Karpas-422 (cell line): ENCODE data around the gene KBTBD2. TPM values are rescaled to one million over a fixed set of nuclear protein-coding genes. Genes with fewer than 3 reads are reported as not detected.
"Not testable (repeated sequence)": the region's sequence is repeated elsewhere in the genome, so short reads cannot be mapped to it uniquely, and the experiment has no call there.

Experiments
- DNase-seq: peaks from one replicate; pipeline ENCODE4 v3.0.0-alpha.2; 2015
- H2AFZ ChIP-seq: fragments of 200-600 bp; sonication (generic); 2 replicates; pipeline ENCODE4 v1.6.1; 2014; ENCODE audit warnings: antibody characterized with exemption, low read length, mixed read lengths
- H3K27ac ChIP-seq: fragments of 200-600 bp; sonication (generic); 2 replicates; pipeline ENCODE4 v1.5.1; 2014; ENCODE audit warnings: mild to moderate bottlenecking, low read length, moderate library complexity
- H3K27me3 ChIP-seq: fragments of 200-600 bp; sonication (generic); 2 replicates; pipeline ENCODE4 v1.6.1; 2014; ENCODE audit warnings: low read length, mixed read lengths
- H3K36me3 ChIP-seq: fragments of 200-600 bp; sonication (generic); 2 replicates; pipeline ENCODE4 v1.6.1; 2014; ENCODE audit warnings: low read length, mixed read lengths; ENCODE audit not compliant: insufficient read depth
- H3K4me1 ChIP-seq: fragments of 200-600 bp; sonication (generic); 2 replicates; pipeline ENCODE4 v1.6.1; 2014; ENCODE audit warnings: mild to moderate bottlenecking, low read length, mixed read lengths
- H3K4me2 ChIP-seq: fragments of 200-600 bp; sonication (generic); 2 replicates; pipeline ENCODE4 v1.6.1; 2014; ENCODE audit warnings: low read length, low read depth, mild to moderate bottlenecking; ENCODE audit not compliant: poor library complexity, severe bottlenecking
- H3K4me3 ChIP-seq: fragments of 200-600 bp; sonication (generic); 2 replicates; pipeline ENCODE4 v1.5.1; 2014; ENCODE audit warnings: mild to moderate bottlenecking, antibody characterized with exemption, low read length, mixed read lengths
- H3K79me2 ChIP-seq: fragments of 200-600 bp; sonication (generic); 2 replicates; pipeline ENCODE4 v1.6.1; 2014; ENCODE audit warnings: mild to moderate bottlenecking, low read length, mixed read lengths
- H3K9ac ChIP-seq: fragments of 200-600 bp; sonication (generic); 2 replicates; pipeline ENCODE4 v1.6.0; 2014; ENCODE audit warnings: low read length
- H3K9me2 ChIP-seq: fragments of 200-600 bp; sonication (generic), shearing (Covaris generic); replicated peaks from 2 replicates; pipeline ENCODE4 v1.6.0; 2014; ENCODE audit warnings: mild to moderate bottlenecking, low read length, moderate library complexity; ENCODE audit not compliant: insufficient read depth
- H3K9me3 ChIP-seq: fragments of 300-700, 200-600 bp; sonication (generic); 2 replicates; pipeline ENCODE4 v1.6.1; 2014; ENCODE audit warnings: low read length, mixed read lengths
- H4K20me1 ChIP-seq: fragments of 200-600 bp; sonication (generic); 2 replicates; pipeline ENCODE4 v1.6.1; 2014; ENCODE audit warnings: mild to moderate bottlenecking, antibody characterized with exemption, low read length, low read depth; ENCODE audit not compliant: insufficient read depth
- total RNA-seq: library from RNA; depleted of rRNA; stranded (reverse); fragments of >200 nt; shearing (Covaris generic); gene quantifications from 2 replicates; pipeline ENCODE4 v1.2.3, GENCODE V29; 2014; ENCODE audit warnings: low replicate concordance

Gene KBTBD2
- total RNA-seq, 1 experiment from 2014 or later: 28.6 TPM

DNA sequence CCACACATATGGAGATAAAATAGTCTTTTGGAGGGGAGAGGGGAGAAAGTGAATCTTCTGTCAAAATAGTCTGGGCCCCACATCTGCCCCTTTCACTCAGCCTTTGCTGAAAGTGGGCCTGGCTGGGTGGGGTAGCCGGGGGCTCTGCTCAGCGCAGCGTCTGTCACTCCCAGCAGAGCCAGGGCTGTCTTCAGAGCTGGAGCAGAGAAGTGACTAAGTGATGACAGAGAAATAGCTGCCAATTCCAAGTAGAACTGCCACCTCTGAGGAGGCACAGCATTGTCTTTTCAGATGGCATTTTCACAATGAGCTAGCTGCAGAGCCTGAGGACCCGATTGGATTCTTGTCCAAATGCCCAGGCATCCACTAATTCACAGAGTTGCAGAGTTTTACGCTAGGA, 34.5 kb downstream of the KBTBD2 start:
- not testable (repeated sequence) for H3K27me3 ChIP-seq, H3K4me2 ChIP-seq, H3K4me1 ChIP-seq, H3K9ac ChIP-seq, H3K27ac ChIP-seq, H4K20me1 ChIP-seq, H2AFZ ChIP-seq, H3K36me3 ChIP-seq, H3K4me3 ChIP-seq, H3K79me2 ChIP-seq, H3K9me2 ChIP-seq, DNase-seq, H3K9me3 ChIP-seq

DNA sequence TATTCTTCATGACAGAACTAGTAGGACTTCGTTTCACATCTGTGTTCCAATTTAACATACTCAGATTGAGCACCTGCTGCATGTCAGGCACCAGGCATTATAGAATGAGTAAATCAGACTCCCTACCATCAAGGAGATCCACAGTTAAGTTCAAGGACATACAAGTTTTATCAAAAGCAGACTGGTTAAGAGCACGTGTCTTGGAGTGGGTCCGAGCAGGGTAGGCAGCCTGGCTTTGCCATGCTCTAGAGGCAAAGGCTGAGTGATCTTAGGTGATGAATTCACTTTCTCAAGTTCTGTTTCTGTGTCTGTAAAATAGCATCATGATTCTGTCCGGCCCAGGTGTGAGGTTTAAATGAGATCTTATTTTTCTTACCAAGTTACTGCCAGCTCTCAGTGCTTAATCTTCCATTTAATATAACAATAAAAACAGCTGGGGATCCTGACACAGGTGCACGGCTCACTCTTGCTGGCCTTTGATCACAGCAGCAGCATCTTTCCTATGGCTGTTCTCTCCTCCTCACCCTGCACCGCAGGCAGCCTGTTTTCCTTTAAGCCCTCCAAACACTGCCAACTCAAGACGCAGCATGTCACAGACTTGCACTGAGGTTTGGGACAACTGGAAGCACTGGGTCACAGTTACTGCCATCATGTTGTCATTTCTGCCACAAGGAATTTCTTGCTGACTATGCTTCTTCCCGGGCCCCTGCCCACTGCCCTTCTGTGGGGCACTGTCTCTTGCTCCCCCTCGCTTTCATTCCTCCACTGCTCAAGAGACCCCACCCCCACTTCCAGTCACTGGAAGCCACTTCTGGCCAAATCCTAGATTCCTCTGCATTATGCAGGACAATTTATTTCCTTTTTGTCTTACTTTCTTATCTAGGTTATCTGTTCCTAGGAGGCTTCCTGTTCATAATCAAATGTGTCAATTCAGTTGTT, 35.5 kb downstream of the KBTBD2 start:
- not testable (repeated sequence) for H3K27me3 ChIP-seq, H3K27ac ChIP-seq, H3K9me3 ChIP-seq, H3K4me1 ChIP-seq, H3K9me2 ChIP-seq, H3K4me3 ChIP-seq, H4K20me1 ChIP-seq, H3K36me3 ChIP-seq, H3K4me2 ChIP-seq, DNase-seq, H3K9ac ChIP-seq, H3K79me2 ChIP-seq, H2AFZ ChIP-seq

DNA sequence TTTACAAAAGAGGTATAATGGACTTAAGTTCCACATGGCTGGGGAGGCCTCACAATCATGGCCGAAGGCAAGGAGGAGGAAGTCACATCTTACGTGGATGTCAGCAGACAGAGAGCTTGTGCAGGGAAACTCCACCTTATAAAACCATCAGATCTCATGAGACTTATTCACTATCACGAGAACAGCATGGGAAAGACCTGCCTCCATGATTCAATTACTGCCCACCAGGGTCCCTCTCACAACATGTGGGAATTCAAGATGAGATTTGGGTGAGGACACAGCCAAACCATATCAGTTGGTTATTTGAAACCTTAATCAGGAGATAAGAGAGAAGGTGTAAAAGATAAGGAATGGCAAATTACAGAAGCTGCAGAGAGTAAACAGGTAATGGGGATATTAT, 40.9 kb downstream of the KBTBD2 start:
- H3K27ac ChIP-seq, H3K9me3 ChIP-seq, H3K4me2 ChIP-seq, H3K4me3 ChIP-seq, H2AFZ ChIP-seq, H3K9me2 ChIP-seq, H3K36me3 ChIP-seq, H4K20me1 ChIP-seq, DNase-seq, H3K27me3 ChIP-seq, H3K79me2 ChIP-seq, H3K9ac ChIP-seq: not testable (repeated sequence)
- peaks cover 11% of the 10 kb centered on the region for H3K4me1 ChIP-seq

DNA sequence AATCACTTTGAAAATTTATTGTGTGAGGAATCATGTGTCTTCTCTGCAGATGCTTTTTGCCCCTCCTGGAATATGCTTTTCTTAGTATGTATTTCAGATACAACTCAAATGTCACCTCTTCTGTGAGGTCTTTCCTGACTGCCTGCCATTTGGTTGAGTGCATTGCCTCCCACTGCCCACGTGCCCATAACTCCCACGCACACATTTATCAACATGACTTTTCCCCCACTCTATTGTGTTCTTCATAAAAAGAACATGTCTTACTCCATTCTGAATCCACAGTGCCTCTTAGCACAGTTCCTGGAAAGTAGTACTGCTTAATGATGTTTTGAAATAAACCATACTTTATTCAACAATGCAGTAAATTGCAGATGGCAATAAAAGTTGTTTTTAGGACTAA, 42.9 kb downstream of the KBTBD2 start:
- H3K9ac ChIP-seq, H3K9me3 ChIP-seq, H4K20me1 ChIP-seq, DNase-seq, H3K4me2 ChIP-seq, H2AFZ ChIP-seq, H3K36me3 ChIP-seq, H3K27me3 ChIP-seq, H3K27ac ChIP-seq, H3K9me2 ChIP-seq, H3K4me3 ChIP-seq, H3K79me2 ChIP-seq: not testable (repeated sequence)
- peaks cover 11% of the 10 kb centered on the region for H3K4me1 ChIP-seq

DNA sequence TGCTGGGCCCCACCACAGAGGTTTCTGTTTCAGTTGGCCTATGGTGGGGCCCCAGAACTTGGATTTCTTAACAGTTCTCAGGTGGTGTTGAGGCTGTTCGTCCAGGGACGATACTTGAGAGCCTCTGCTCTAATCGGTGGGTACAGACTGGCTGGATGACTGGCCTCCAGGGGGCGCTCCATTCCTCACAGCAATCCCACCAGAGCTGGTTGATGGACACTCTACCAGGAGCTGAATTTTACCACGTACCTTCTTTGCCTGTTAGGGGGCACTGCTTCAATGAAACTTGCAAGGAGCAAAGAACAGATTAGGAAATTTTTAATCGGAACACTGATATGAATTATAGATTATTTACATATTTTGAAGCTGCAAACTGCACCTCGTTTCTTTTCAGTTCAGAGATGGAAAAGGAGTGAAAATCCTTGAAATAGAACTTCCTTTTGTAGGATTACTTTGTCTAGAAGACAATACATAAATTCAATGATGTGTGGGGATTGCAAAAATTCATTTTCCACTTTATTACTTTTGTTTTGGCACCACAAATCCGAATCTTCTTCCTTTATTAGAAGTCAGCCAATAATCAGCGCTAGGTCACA, 44.8 kb downstream of the KBTBD2 start:
- Histone ChIP-seq H3K36me3 (no peaks in the 10 kb centered on the region), H3K9me2 (no peaks in the 10 kb centered on the region), H3K9me3 (no peaks in the 10 kb centered on the region), H3K27ac (no peak overlapping the region), H3K27me3 (no peaks in the 10 kb centered on the region), H4K20me1 (no peaks in the 10 kb centered on the region), H3K79me2 (no peaks in the 10 kb centered on the region), H3K4me1 (peaks cover 11% of the 10 kb centered on the region), H3K4me2 (peak overlapping the region; percentile 58), H2AFZ (peak overlapping the region; percentile 98), H3K9ac (peak overlapping the region; percentile 50), H3K4me3 (peak overlapping the region; percentile 22; the same call in 1 of the 2 replicates)
- peak; percentile 94 for DNase-seq

DNA sequence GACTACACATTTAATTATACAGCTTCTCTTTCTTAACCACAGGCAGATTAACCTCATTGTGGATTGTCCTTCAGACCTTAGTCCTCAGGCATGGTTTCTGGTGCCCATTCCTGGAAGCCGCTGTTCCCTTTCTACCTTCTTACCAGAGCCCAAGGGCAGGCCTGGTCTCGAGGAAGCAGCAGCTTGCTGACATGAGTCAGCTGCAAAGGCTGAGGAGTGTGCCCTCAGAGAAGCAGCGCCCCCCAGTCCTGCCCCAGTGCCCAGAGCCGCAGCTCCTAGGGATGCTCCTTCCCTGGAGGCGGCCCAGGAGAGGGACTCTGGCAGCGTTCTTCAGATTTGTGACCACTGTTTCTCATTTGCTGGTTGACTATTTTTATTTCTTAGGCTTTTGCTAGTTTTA, 46.8 kb downstream of the KBTBD2 start:
- H3K79me2 ChIP-seq, H3K9me3 ChIP-seq: not testable (repeated sequence)

DNA sequence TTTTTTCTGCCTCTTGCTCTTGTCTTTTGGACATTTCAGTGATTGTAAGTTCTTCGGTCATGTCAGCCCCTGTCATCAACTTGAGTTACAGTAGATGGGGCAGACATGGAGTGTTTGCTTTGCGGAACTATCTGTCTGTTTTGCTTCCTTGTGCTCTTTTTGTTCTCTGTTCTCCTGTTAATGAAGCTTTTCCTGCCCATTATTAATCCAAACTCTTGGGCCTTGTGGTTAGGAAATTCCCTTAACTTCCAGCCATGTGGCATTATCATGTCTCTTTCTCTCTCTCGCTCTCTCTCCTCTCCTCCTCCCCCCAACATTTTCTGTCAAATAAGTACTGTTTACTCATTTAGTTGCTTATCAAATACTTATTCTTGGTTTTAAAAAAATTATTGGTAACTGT, 47.8 kb downstream of the KBTBD2 start:
- not testable (repeated sequence) for H3K79me2 ChIP-seq

More for the DNA sequence above, 46.8 kb downstream of the KBTBD2 start:
- H3K27ac ChIP-seq, DNase-seq, H2AFZ ChIP-seq, H3K9ac ChIP-seq, H4K20me1 ChIP-seq, H3K4me2 ChIP-seq, H3K4me3 ChIP-seq, H3K36me3 ChIP-seq, H3K27me3 ChIP-seq, H3K9me2 ChIP-seq: not testable (repeated sequence)
- H3K4me1 ChIP-seq: peaks cover 11% of the 10 kb centered on the region

DNA sequence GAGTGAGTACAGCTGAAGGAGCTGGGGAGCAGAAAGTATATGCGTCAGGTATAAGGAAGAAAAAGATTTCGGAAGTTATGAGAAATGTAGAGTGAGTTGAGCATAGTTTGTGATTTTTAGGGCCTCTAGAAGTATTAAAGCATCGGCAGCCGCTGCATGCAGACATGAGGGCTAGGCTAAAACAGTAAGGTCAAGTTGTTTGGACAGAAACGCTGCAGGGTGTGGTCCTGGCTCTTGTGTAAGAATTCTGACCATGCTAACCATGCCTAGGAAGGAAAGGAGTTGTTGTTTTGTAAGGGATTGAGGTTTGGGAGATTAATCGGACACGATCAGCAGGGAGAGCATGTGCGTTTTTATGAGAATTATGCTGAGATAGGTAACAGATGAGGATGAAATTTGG, 51.7 kb downstream of the KBTBD2 start:
- not testable (repeated sequence) for H3K4me2 ChIP-seq, DNase-seq, H2AFZ ChIP-seq, H3K4me1 ChIP-seq, H3K27ac ChIP-seq, H4K20me1 ChIP-seq, H3K79me2 ChIP-seq, H3K27me3 ChIP-seq, H3K4me3 ChIP-seq, H3K36me3 ChIP-seq, H3K9me2 ChIP-seq, H3K9me3 ChIP-seq, H3K9ac ChIP-seq

More for the DNA sequence above, 47.8 kb downstream of the KBTBD2 start:
- not testable (repeated sequence) for H3K4me3 ChIP-seq, H3K36me3 ChIP-seq, DNase-seq, H3K27me3 ChIP-seq, H3K9me2 ChIP-seq, H3K27ac ChIP-seq, H3K9me3 ChIP-seq, H4K20me1 ChIP-seq, H3K4me2 ChIP-seq, H3K9ac ChIP-seq, H2AFZ ChIP-seq
- peaks cover 11% of the 10 kb centered on the region for H3K4me1 ChIP-seq
